Stromal cell of bone marrow (primary cell): ENCODE results near the gene EME1.
"Not testable (repeated sequence)": the region's sequence is repeated elsewhere in the genome, so short reads cannot be mapped to it uniquely, and the experiment has no call there.

Experiments used
- DNase-seq: peaks from one replicate; pipeline ENCODE4 v3.0.0-alpha.2; 2012; ENCODE audit warnings: low read depth

The EME1 gene

GRCh38 chr17:50372758-50373556 lies at the start of gene EME1, which contains the start of gene MRPL27:
Gene EME1, plus strand, starts transcription at chr17:50373229. Its CDS starts 1,980 bp downstream, at chr17:50375209.
Gene MRPL27, minus strand, starts transcription at chr17:50373184. Its CDS starts 14 bp downstream, at chr17:50373170.
- DNase-seq: peak; percentile 81

- DNase-seq: no peak
Measured at GRCh38 chr17:50325906-50326305, 47.1 kb upstream of the EME1 start.

GRCh38 chr17:50326831-50327364 lies 46.1 kb upstream of the EME1 start:
- DNase-seq: no peak

DNA sequence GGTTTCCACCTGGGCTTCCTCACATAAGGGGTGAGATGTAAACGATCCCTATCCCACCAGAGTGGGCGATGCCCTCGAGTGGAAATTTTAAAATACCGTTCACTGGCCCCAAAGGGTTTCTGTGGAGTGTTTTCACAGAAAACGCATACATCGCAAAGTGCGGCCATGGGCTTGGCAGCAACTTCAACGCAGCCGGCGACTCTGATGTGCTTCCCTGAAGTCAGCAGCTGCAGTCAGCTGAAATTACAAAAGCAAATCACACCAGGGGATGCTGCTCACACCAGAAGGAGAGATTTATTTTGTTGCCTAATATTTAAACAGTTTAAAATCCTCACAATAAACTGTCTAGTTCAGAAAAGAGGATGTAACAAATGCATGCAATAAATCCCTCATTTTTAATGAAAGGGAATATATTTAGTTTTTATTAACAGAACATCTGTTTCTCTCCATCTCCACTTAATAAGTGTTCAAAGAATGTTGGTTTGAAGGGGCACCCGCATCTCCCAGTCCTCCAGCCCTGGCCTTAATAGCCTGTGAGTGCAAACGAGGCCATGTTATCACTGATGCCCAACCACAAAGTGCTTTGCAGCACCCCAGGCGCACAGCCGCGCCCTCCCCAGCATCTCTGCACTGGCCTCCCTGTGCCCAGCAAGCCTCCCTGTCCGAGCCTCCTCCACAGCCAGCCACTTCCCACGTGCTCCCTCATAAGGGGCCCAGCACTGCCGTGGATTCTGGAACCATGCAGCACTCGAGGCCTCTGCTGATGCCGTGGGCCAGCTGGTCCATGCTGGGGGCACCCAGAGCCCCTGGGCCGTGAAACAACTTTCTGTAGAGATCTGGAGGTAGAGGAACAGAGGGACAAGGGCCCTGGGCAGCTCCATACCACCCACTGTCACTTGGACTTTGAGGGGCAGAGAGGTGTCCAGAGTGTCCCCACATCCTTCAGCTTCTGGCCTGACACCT lies 44.4 kb upstream of the EME1 start:
- no peak for DNase-seq

- DNase-seq: no peak
Measured at GRCh38 chr17:50329716-50330115, 43.3 kb upstream of the EME1 start.

DNA sequence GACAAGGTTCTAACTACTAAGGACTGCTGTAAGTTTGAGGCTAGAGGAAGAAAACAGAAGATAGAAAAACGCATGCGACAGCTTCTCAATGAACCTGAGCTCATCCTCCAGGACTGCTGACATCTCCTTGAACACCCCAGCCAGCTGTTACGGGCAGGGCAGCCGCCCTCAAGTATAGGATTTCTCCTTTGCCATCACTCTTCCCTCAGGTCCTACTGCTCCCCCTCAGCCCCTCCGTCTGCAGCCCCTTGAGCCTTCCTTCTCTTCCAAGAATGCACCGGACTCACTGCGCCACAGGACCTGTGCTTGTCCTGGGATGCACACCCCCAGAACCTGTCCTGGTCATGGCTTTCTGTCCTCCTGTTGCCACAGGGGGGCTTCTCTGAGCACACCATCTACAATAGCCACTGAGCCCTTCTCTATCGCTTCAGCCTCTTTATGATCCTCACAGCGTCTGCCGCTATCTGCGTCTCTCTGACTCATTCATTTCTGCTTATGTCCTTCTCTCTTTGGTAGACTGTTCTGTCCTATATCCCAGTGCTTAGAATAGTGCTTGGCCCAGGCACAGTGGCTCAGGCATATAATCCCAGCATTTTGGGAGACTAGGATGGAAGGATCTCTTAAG lies 42.8 kb upstream of the EME1 start:
- no peak for DNase-seq

DNA sequence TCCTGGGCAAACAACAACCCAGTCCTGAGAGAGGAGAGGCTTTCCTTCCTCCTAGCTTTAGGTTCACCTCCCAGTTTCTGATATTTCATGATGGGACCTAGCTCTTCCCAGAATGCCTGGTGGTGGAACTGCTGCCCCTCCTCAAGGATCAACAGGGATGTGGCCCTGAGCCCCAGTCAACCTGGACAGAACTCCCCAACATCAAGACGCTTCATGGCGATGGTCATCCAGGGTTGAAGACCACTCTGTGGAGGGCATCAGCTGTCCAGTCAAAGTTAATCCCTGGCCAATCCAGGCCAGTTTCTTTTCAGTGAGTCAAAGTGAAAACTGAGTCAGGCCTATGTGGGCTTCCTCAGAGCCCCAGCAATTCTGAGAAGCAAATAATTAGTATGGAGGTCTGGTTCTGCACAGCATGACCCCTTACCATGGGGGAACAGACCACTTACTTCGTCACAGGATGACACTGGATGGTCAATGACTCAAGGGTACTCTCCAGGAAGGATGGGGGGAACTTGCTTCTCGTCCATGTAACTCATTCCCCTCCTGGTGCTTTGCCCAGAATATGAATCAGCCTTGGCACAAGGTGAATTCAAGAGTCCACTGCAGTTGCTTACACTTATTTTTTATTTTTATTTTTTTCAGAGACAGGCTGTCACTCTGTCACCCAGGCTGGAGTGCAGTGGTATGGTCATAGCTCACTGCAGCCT lies 41.8 kb upstream of the EME1 start:
- peak; percentile 96 for DNase-seq

GRCh38 chr17:50332196-50332595 lies 40.8 kb upstream of the EME1 start:
- DNase-seq: no peak

GRCh38 chr17:50333291-50334057 lies 39.6 kb upstream of the EME1 start:
- not testable (repeated sequence) for DNase-seq

- no peak for DNase-seq
Measured at GRCh38 chr17:50337956-50338355, 35.1 kb upstream of the EME1 start.

GRCh38 chr17:50338645-50339044 lies 34.4 kb upstream of the EME1 start:
- no peak for DNase-seq

DNA sequence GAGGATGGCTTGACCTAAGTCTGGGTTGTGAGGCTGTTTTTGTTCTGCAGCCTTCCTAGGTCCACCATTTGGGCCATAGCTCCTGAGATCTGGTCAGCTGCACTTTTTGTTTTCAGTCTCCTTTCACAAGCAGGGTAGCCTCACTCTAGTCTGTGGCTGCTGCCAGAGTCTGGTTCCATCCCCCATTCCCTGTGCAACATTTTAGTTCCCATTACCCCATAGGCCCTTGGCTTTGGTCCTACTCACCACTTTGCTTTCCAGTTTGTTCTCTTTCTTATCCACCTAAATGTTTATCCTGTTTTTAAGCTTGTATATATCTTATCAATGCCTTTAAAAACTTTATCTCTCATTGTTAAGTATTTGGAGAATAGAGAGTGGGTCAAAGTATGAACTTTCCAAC lies 33.6 kb upstream of the EME1 start:
- DNase-seq: no peak

- no peak for DNase-seq
Measured at GRCh38 chr17:50344731-50345365, 28.2 kb upstream of the EME1 start.

GRCh38 chr17:50345432-50346312 lies 27.4 kb upstream of the EME1 start, which contains the start of gene XYLT2:
Gene XYLT2, plus strand, starts transcription at chr17:50346126. Its CDS starts 15 bp downstream, at chr17:50346141.
- peak; percentile 72 for DNase-seq

GRCh38 chr17:50346313-50347116 lies 26.5 kb upstream of the EME1 start:
- DNase-seq: no peak

DNA sequence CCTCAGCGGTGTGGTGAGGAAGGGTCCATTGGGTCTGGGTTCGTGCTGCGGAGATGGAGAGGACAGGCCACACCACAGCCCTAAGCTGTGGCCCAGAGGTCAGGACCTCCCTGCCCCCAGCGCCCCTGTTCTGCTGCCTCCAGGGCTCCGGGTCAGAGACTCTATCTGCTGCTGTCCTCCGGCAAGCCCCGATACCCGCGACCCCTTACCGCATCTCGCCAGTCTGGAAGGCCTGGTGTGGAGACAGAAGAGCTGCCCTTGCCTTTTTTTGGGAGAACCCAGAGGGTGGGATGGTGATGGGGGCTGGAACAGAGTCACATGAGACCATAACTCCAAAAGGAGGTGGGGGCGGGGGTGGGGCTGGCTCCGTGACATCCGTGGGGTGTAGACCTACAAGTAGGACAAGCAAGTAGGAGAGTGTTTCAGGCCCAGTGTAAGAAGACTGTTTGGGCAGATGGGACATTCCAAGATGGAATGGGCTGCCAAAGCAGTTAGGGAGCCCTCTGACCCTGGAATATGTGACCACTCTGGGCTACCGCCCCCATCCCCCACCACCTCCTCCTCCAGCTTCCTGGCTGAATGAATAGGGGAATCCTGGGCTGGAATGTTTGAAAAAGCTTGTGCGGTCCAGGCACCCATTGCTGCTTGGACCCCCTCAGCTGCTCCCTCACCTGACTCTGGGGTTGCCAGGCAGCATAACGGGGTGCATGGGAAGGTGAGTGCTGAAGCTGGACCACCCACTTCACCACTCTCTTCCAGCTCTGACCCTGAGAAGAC lies 25.7 kb upstream of the EME1 start:
- DNase-seq: no peak

DNA sequence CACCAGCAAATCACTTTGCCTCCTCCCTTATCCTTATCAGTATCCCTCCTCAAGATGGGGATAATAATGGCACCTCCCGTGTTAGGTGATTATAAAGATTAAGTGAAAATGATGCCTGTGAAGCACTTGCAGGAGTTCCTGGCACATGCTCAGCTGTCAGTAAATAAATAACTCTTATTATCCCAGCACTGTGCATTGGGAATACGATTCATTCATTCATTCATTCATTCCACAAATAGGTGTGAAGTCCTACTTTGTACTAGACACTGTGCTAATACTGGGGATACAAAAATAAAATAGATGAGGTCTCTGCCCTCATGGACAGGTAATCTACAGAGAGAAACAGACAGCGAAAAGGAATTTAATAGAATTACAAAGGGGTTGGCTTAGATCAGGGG lies 25.1 kb upstream of the EME1 start:
- no peak for DNase-seq
